ENCODE results near the gene TSC22D4. TPM values are rescaled to one million over a fixed set of nuclear protein-coding genes. Genes with fewer than 3 reads are reported as not detected.
A peak's percentile ranks its signal among the peaks of the same experiment; 100 is the strongest.

TSC22D4 gene
- total and polyA plus RNA-seq, 9 of the 15 experiments (the other 6 are each of a cell fraction or from before 2014, with no cell fraction given): 0.37 to 107 (median 28.7) TPM

DNA sequence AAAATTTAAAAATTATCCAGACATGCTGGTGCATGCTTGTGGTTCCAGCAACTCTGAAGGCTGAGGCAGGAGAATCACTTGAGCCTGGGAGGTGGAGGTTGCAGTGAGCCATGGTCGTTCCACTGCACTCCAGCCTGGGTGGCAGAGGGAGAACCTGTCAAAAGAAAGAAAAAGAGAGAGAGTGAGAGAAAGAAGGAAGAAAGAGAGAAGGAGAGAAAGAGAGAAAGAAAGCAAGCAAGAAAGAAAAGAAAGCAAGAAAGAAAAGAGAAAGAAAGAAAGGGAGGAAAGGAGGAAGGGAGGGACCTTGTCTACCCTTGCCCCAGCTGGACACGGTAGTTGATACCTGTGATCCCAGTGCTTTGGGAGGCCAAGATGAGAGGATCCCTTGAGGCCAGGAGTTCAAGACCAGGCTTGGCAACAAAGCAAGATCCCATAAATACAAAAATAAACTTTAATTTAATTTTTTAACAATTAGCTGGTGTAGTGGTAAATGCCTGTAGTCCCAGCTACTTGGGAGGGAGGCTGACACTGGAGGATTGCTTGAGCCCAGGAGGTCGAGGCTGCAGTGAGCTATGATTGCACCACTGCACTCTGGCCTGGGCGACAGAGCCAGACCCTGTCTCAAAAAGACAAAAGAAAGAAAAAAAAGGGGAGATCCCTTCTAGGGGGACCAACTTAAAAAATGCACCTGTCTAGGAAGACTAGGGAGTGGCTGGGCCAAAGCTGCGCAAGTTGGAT lies 13.9 kb upstream of the TSC22D4 start (continued):
- TF ChIP-seq, protein P1, sequence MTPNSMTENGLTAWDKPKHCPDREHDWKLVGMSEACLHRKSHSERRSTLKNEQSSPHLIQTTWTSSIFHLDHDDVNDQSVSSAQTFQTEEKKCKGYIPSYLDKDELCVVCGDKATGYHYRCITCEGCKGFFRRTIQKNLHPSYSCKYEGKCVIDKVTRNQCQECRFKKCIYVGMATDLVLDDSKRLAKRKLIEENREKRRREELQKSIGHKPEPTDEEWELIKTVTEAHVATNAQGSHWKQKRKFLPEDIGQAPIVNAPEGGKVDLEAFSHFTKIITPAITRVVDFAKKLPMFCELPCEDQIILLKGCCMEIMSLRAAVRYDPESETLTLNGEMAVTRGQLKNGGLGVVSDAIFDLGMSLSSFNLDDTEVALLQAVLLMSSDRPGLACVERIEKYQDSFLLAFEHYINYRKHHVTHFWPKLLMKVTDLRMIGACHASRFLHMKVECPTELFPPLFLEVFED (CRISPR knock-in tag; conservative IDR thresholded peaks at IDR 0.05): 0 out of 2 replicates have a peak, but pooled peaks have one; percentile 59
- peak; percentile 49 for TF ChIP-seq ZNF121 (CRISPR knock-in tag; conservative IDR thresholded peaks at IDR 0.05)

DNA sequence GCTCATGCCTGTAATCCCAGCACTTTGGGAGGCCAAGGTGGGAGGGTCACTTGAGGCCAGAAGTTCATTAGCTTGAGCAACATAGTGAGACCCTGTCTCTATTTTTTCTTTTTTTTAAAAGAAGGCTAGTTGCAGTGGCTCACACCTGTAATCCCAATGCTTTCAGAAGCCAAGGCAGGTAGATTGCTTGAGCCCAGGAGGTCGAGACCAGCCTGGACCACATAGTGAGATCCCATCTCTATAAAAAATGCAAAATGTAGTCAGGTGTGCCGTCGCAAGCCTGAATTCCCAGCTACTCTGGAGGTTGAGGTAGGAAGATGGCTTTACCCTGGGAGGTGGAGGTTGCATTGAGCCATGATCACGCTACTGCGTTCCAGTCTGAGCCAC lies 12.2 kb upstream of the TSC22D4 start:
- TF ChIP-seq MCM3 (IDR thresholded peaks at IDR 0.05) (no peak), ZNF121 (CRISPR knock-in tag; conservative IDR thresholded peaks at IDR 0.05) (peak; percentile 70; the same call in 1 of the 2 replicates)
- BruUV-seq (replicated peaks): no TSS peak
- POLR2A ChIA-PET: interaction anchor here (0.6 kb wide), 1 partner anchor 1364 kb away, joined by 4 read pairs; no protein-coding TSS in a partner anchor

More for the DNA sequence above, 12.2 kb upstream of the TSC22D4 start:
- DNase-seq (ENCODE audit: extremely low read depth in 1 of 4, low spot score in 3 of 4) (no peak), ATAC-seq (no peak), FAIRE-seq (no peak)
- Histone ChIP-seq H3K27me3 (ENCODE audit: control insufficient read depth in 2 of 2, insufficient read depth in 2 of 2, low read length in 2 of 2) (no peaks in the 10 kb centered on the region), H2AFZ (ENCODE audit: low read depth, low read length) (no peak overlapping the region), H4K20me1 (replicated peaks; ENCODE audit: control insufficient read depth, insufficient read depth, low read length) (no peaks in the 10 kb centered on the region), H3K36me3 (ENCODE audit: control insufficient read depth, insufficient read depth, low read length) (no peaks in the 10 kb centered on the region), H3K79me2 (ENCODE audit: control insufficient read depth, insufficient read depth, low read length) (no peaks in the 10 kb centered on the region), H3K4me1 (replicated peaks in 1 of 2; ENCODE audit: control insufficient read depth in 2 of 2, insufficient read depth in 2 of 2, low read length in 2 of 2) (peaks cover 4 to 46% of the 10 kb centered on the region in 2 experiments; a peak in 3 of 5 replicates), H3K27ac (ENCODE audit: extremely low read depth, low read depth, low read length) (no peak overlapping the region), H3K9me3 (replicated peaks; ENCODE audit: control insufficient read depth, insufficient read depth, low read depth, low read length) (no peaks in the 10 kb centered on the region), H3K9me1 (ENCODE audit: control insufficient read depth, insufficient read depth, low read length) (no peaks in the 10 kb centered on the region), H3K9ac (ENCODE audit: insufficient read depth in 1 of 2, low read depth in 2 of 2, low read length in 2 of 2) (no peak overlapping the region), H3K4me3 (no peak overlapping the region), H3K4me2 (ENCODE audit: insufficient read depth, low read length) (no peak overlapping the region)
- intact Hi-C loops (cut with micrococcal nuclease): no loop called here
- CTCF ChIA-PET (ENCODE audit: low intra/inter-chr PET ratio): no interaction called here
- WGBS (ENCODE audit: insufficient coverage, low coverage, missing lambda C conversion rate): 71% methylated on average over 5 of the region's 5 CpGs
- in situ Hi-C loops (cut with MboI): no loop called here

Measured in K562 (cell line).